HCT116 (cell line): ENCODE results near the gene COX7A1. TPM values are rescaled to one million over a fixed set of nuclear protein-coding genes. Genes with fewer than 3 reads are reported as not detected.

Experiments used
- ATAC-seq: fragments of 200-7000 bp; cut with Tn5 transposase; 2 replicates; pipeline ENCODE4 v1.9.1; 2020; ENCODE audit warnings: mild to moderate bottlenecking, moderate library complexity
- BruUV-seq: library from RNA; stranded (reverse); fragments of 400-500 nt; replicated peaks from 2 replicates; lab custom pipeline; 2021; lab: Mats Ljungman, UMichigan
- CTCF ChIA-PET: fragments of 300-600 bp; sonication (Branson Sonifier 250); formaldehyde crosslinking; loops from one replicate; lab custom pipeline; 2021; ENCODE audit warnings: antibody characterized with exemption; lab: Charles Lee
- POLR2A ChIA-PET: fragments of 300-600, 350-600 bp; sonication (Branson Sonifier 250); formaldehyde crosslinking; loops from one replicate; lab custom pipeline; 2021; ENCODE audit warnings: antibody characterized with exemption; lab: Charles Lee
- RAD21 ChIA-PET, 2 experiments: fragments of 300-600 bp; sonication (Branson Sonifier 250); formaldehyde crosslinking; loops; one replicate each; lab custom pipeline; 2023; ENCODE audit warnings: low total read pairs in 2 of 2; ENCODE audit not compliant: uncharacterized antibody in 2 of 2, unreplicated experiment in 2 of 2, low non-redundant PET in 1 of 2; lab: Charles Lee
- DNase-seq: peaks from one replicate; pipeline ENCODE4 v3.0.0-alpha.2; 2010; ENCODE audit warnings: low read depth, low spot score
- H2AFZ ChIP-seq: fragments of 200-600 bp; shearing (Covaris generic), sonication (generic); 2 replicates; pipeline ENCODE4 v1.6.1; 2017; ENCODE audit warnings: low read depth, mixed run types, mixed read lengths, antibody characterized with exemption, low read length; ENCODE audit not compliant: poor library complexity, severe bottlenecking
- H3K27ac ChIP-seq: 2 replicates; pipeline ENCODE4 v1.5.1; 2012; ENCODE audit warnings: low read depth, low read length
- H3K27me3 ChIP-seq: fragments of 200-600 bp; sonication (generic); 2 replicates; pipeline ENCODE4 v1.6.1; 2016; ENCODE audit warnings: mixed run types, low read length, mixed read lengths; ENCODE audit not compliant: insufficient read depth
- H3K36me3 ChIP-seq, 2 experiments: fragments of 200-500 bp in 1 of 2; fragments of 200-600 bp in 1 of 2; sonication (Bioruptor generic) in 1 of 2; sonication (generic) in 1 of 2; 2 replicates each; pipeline versions ENCODE4 v1.5.1 to v1.6.1; 2014 to 2016; ENCODE audit warnings: low read length in 2 of 2, inconsistent platforms in 1 of 2, mixed read lengths in 1 of 2, mixed run types in 1 of 2; ENCODE audit not compliant: insufficient read depth in 2 of 2, control insufficient read depth in 1 of 2
- H3K4me1 ChIP-seq, 2 experiments: fragments of 200-600 bp in 1 of 2; sonication (generic) in 1 of 2; 2 replicates each; pipeline versions ENCODE4 v1.5.1 to v1.6.1; 2012 to 2017; ENCODE audit warnings: low read length in 2 of 2, inconsistent platforms in 1 of 2, mild to moderate bottlenecking in 1 of 2, mixed read lengths in 1 of 2, mixed run types in 1 of 2, moderate library complexity in 1 of 2; ENCODE audit not compliant: insufficient read depth in 2 of 2, control insufficient read depth in 1 of 2
- H3K4me2 ChIP-seq: fragments of 200-600 bp; sonication (generic); 2 replicates; pipeline ENCODE4 v1.6.1; 2017; ENCODE audit warnings: mixed run types, low read length, mixed read lengths
- H3K4me3 ChIP-seq, 2 experiments: fragments of 200-600 bp in 1 of 2; sonication (generic) in 1 of 2; replicated peaks in 1 of 2; 2 replicates each; pipeline ENCODE4 v1.5.1; 2011 to 2016; ENCODE audit warnings: low read length in 2 of 2, control low read depth in 1 of 2, low read depth in 1 of 2, mild to moderate bottlenecking in 1 of 2, mixed read lengths in 1 of 2, mixed run types in 1 of 2
- H3K79me2 ChIP-seq: fragments of 200-600 bp; sonication (generic); 2 replicates; pipeline ENCODE4 v1.6.1; 2017; ENCODE audit warnings: mild to moderate bottlenecking, mixed run types, low read length, moderate library complexity, mixed read lengths; ENCODE audit not compliant: insufficient read depth
- H3K9ac ChIP-seq: fragments of 200-600 bp; sonication (generic); 2 replicates; pipeline ENCODE4 v1.6.1; 2016; ENCODE audit warnings: low read length, mixed read lengths
- H3K9me2 ChIP-seq: fragments of 200-600 bp; sonication (generic), shearing (Covaris generic); 2 replicates; pipeline ENCODE4 v1.6.1; 2017; ENCODE audit warnings: mixed run types, mild to moderate bottlenecking, moderate library complexity; ENCODE audit not compliant: insufficient read depth
- H3K9me3 ChIP-seq, 2 experiments: fragments of 200-500 bp in 1 of 2; fragments of 200-600 bp in 1 of 2; sonication (Bioruptor generic) in 1 of 2; sonication (generic) in 1 of 2; 2 replicates each; pipeline ENCODE4 v1.6.1; 2014 to 2017; ENCODE audit warnings: low read length in 2 of 2, mixed read lengths in 2 of 2, inconsistent platforms in 1 of 2, low read depth in 1 of 2, mild to moderate bottlenecking in 1 of 2, mixed run types in 1 of 2, moderate library complexity in 1 of 2; ENCODE audit not compliant: control insufficient read depth in 1 of 2, insufficient read depth in 1 of 2
- H4K20me1 ChIP-seq: fragments of 200-600 bp; sonication (generic), shearing (Covaris generic); 2 replicates; pipeline ENCODE4 v1.6.1; 2017; ENCODE audit warnings: mixed run types, mild to moderate bottlenecking, moderate library complexity; ENCODE audit not compliant: insufficient read depth
- CBX3 ChIP-seq: IDR thresholded peaks from 2 replicates; pipeline ENCODE4 v1.6.1; 2012; ENCODE audit warnings: low read depth
- ELF1 ChIP-seq: IDR thresholded peaks from 2 replicates; pipeline ENCODE4 v1.6.1; 2012; ENCODE audit warnings: low read depth, borderline replicate concordance
- SRF ChIP-seq: IDR thresholded peaks from 2 replicates; pipeline ENCODE4 v1.6.1; 2012; ENCODE audit warnings: low read depth
- YY1 ChIP-seq: IDR thresholded peaks from 2 replicates; pipeline ENCODE4 v1.6.1; 2011; ENCODE audit warnings: low read length, low read depth, moderate library complexity, mild to moderate bottlenecking; ENCODE audit not compliant: insufficient replicate concordance; ENCODE audit errors: extremely low read depth
- intact Hi-C: fragments of 100-400 bp; cut with micrococcal nuclease; formaldehyde crosslinking; loops from 2 replicates; pipeline ENCODE4 v1.10.0; 2022
- total RNA-seq: library from RNA; stranded (reverse); gene quantifications from one replicate; pipeline ENCODE4 v1.2.1, GENCODE V29; 2021; ENCODE audit not compliant: unreplicated experiment
- TF ChIP-seq, protein P1 (sequence below): IDR thresholded peaks from 2 replicates; pipeline ENCODE4 v1.6.1; 2012

COX7A1 gene
- total RNA-seq, 1 experiment from 2014 or later: not detected

DNA sequence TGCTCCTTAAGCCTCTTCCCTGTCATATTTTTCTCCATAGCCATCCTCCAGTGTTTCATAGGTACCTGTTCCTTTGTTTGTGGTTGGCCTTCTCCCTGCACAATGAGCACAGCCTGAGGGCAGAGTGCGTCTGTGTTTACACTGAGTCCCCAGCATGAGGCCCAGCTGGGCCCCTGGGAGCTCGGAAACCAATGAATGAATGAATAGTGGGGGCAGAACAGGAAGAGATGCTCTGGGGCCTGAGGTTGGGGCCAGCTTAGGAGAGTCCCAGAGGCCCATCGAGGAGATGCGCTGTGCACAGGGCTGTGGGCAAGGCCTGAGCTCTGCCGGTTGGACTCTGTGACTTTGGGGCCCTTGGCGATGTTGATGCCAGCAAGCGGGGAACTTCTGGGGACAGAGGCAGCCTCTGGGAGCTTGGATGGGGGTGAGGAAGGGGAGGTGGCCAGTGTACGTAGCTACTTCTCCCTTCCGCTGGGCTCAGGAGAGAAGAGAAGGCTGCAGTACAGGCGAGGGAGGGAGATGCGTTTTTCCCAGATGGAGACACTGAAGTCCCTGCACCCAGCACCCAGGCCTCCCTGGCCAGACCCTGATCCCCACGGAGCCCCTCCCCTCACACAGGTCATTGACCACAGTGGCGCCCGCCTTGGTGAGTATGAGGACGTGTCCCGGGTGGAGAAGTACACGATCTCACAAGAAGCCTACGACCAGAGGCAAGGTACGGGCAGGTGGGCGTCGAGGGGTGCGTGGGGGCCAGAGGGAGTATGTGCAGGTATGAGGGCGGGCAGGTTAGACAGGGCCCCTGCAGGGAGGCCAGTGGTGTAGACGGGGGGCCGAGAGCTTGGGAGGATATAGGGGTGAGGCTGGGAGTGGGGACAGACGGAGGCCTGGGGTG is 31.9 kb downstream of the COX7A1 start:
- Histone ChIP-seq H3K4me2 (no peak overlapping the region), H3K4me1 (peaks cover 7 to 13% of the 10 kb centered on the region in 2 experiments; a peak in 3 of 4 replicates), H3K27me3 (no peaks in the 10 kb centered on the region), H2AFZ (no peak overlapping the region), H3K79me2 (peaks cover 9% of the 10 kb centered on the region; the same call in 1 of the 2 replicates), H3K36me3 (peaks cover 11 to 14% of the 10 kb centered on the region in 2 experiments; a peak in 3 of 4 replicates), H3K4me3 (no peak overlapping the region), H4K20me1 (no peaks in the 10 kb centered on the region), H3K9me2 (no peaks in the 10 kb centered on the region), H3K9ac (no peak overlapping the region), H3K27ac (no peak overlapping the region), H3K9me3 (no peaks in the 10 kb centered on the region)
- ChIA-PET CTCF (no interaction called here), RAD21 (no interaction called here), POLR2A (no interaction called here)
- BruUV-seq: no TSS peak
- DNase-seq: no peak
- TF ChIP-seq, protein P1, sequence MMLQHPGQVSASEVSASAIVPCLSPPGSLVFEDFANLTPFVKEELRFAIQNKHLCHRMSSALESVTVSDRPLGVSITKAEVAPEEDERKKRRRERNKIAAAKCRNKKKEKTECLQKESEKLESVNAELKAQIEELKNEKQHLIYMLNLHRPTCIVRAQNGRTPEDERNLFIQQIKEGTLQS: no peak
- no peak for TF ChIP-seq SRF
- TF ChIP-seq YY1: no peak
- no peak for TF ChIP-seq ELF1
- ATAC-seq: no peak
- intact Hi-C loops: no loop called here

DNA sequence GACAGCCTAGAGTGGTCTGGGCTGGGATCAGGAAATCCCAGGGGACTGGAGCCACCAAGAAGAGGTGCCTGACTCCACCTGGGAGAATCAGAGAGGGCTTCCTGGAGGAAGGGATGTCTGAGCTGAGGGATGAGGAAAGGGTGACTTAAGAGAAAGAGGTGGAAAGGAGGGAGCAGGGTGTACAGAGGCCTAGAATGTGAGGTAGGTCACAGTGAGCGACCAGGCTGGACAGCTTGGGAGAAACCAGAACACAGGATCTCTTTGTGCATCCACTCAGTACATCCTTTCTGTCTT is 36.0 kb downstream of the COX7A1 start:
- TF ChIP-seq SRF (no peak), CBX3 (no peak)
- H3K4me2 ChIP-seq: peak overlapping the region; percentile 95
- H3K9me2 ChIP-seq: no peaks in the 10 kb centered on the region
- H3K9ac ChIP-seq: peak overlapping the region; percentile 86
- H4K20me1 ChIP-seq: no peaks in the 10 kb centered on the region
- H3K4me3 ChIP-seq: peak overlapping the region; percentile 74 to 82
- H3K27me3 ChIP-seq: no peaks in the 10 kb centered on the region
- H3K27ac ChIP-seq: peak overlapping the region; percentile 92
- no peaks in the 10 kb centered on the region for H3K9me3 ChIP-seq
- peaks cover 7 to 27% of the 10 kb centered on the region in 2 experiments; a peak in 3 of 4 replicates for H3K4me1 ChIP-seq
- H2AFZ ChIP-seq: no peak overlapping the region
- CTCF ChIA-PET: no interaction called here
- H3K36me3 ChIP-seq: peaks cover 14 to 19% of the 10 kb centered on the region in 2 experiments; a peak in 3 of 4 replicates
- H3K79me2 ChIP-seq: peaks cover 28% of the 10 kb centered on the region
- POLR2A ChIA-PET: no interaction called here
- ATAC-seq: no peak
- no peak for DNase-seq
- intact Hi-C loops: loop anchor here (5.0 to 10.0 kb wide), 2 partner anchors 44 to 111 kb away; partner anchors contain the start of gene SYNE4
- no TSS peak for BruUV-seq
- RAD21 ChIA-PET: no interaction called here
